Progenitor cell of endocrine pancreas (in vitro differentiated cells): ENCODE measurements around the gene PVR. TPM values are rescaled to one million over a fixed set of nuclear protein-coding genes. Genes with fewer than 3 reads are reported as not detected.

Experiments used
- DNase-seq: peaks from one replicate; pipeline ENCODE4 v3.0.0; 2021; ENCODE audit warnings: low spot score; ENCODE audit not compliant: unreplicated experiment
- H3K27ac Mint-ChIP-seq: 2 replicates; pipeline ENCODE4 v1.8.0; 2021; ENCODE audit warnings: mild to moderate bottlenecking, moderate library complexity, mixed read lengths
- H3K27me3 Mint-ChIP-seq: 2 replicates; pipeline ENCODE4 v1.8.0; 2021; ENCODE audit warnings: mixed read lengths
- H3K36me3 Mint-ChIP-seq: 2 replicates; pipeline ENCODE4 v1.8.0; 2022; ENCODE audit warnings: mixed read lengths; ENCODE audit not compliant: insufficient read depth
- H3K4me1 Mint-ChIP-seq: 2 replicates; pipeline ENCODE4 v1.8.0; 2021; ENCODE audit warnings: low read depth, mixed read lengths
- H3K4me3 Mint-ChIP-seq: 2 replicates; pipeline ENCODE4 v1.8.0; 2021; ENCODE audit warnings: low read depth, mild to moderate bottlenecking, moderate library complexity, mixed read lengths
- H3K9me3 Mint-ChIP-seq: 2 replicates; pipeline ENCODE4 v1.8.0; 2021; ENCODE audit warnings: low read depth, mixed read lengths
- CTCF ChIP-seq: fragments of 200-600 bp; sonication (generic); IDR thresholded peaks from one replicate; pipeline ENCODE4 v1.5.0; 2021; ENCODE audit warnings: antibody characterized with exemption, mild to moderate bottlenecking; ENCODE audit not compliant: unreplicated experiment
- total RNA-seq: library from RNA; stranded (reverse); gene quantifications from 2 replicates; pipeline ENCODE4 v1.2.1, GENCODE V29; 2021

The PVR gene
- total RNA-seq, 1 donor from 2014 or later, result 61.2 TPM

GRCh38 chr19:44684892-44685863 is 41.5 kb downstream of the PVR start:
- Mint-ChIP-seq H3K27me3 (peaks cover 3% of the 10 kb centered on the region), H3K9me3 (no peaks in the 10 kb centered on the region), H3K27ac (peak overlapping the region; percentile 45), H3K4me1 (peaks cover 4% of the 10 kb centered on the region), H3K4me3 (no peak overlapping the region), H3K36me3 (peaks cover 9% of the 10 kb centered on the region)
- DNase-seq, result no peak
- no peak for TF ChIP-seq CTCF

DNA sequence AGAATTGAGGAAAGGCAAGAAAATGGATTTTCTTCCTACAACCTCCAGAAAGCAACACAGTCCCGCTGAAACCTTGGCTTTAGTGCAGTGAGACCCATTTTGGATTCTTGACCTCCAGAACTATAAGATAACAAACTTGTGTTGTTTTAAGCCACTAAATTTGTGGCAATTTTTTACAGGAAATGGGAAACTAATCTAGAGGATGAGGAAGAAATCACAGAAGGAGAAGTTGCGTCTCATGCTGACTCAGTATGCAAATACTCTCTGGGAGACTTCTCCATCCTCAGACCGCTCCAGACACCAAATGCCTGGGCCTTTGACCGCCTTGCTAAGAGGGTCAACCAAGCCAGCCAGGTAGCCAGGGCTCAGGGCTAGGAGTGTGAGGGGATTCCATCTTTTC is 42.2 kb downstream of the PVR start:
- no peaks in the 10 kb centered on the region for H3K9me3 Mint-ChIP-seq
- peaks cover 3% of the 10 kb centered on the region for H3K27me3 Mint-ChIP-seq
- peaks cover 4% of the 10 kb centered on the region for H3K36me3 Mint-ChIP-seq
- peaks cover 4% of the 10 kb centered on the region for H3K4me1 Mint-ChIP-seq
- H3K27ac Mint-ChIP-seq, result no peak overlapping the region
- TF ChIP-seq CTCF, result no peak
- H3K4me3 Mint-ChIP-seq, result no peak overlapping the region
- DNase-seq, result no peak

GRCh38 chr19:44686896-44687295 is 43.2 kb downstream of the PVR start:
- no peak for TF ChIP-seq CTCF
- H3K9me3 Mint-ChIP-seq, result no peaks in the 10 kb centered on the region
- H3K4me1 Mint-ChIP-seq, result peaks cover 4% of the 10 kb centered on the region
- peaks cover 3% of the 10 kb centered on the region for H3K27me3 Mint-ChIP-seq
- no peak for DNase-seq
- no peak overlapping the region for H3K4me3 Mint-ChIP-seq
- peak overlapping the region; percentile 41 for H3K27ac Mint-ChIP-seq
- H3K36me3 Mint-ChIP-seq, result peaks cover 4% of the 10 kb centered on the region

DNA sequence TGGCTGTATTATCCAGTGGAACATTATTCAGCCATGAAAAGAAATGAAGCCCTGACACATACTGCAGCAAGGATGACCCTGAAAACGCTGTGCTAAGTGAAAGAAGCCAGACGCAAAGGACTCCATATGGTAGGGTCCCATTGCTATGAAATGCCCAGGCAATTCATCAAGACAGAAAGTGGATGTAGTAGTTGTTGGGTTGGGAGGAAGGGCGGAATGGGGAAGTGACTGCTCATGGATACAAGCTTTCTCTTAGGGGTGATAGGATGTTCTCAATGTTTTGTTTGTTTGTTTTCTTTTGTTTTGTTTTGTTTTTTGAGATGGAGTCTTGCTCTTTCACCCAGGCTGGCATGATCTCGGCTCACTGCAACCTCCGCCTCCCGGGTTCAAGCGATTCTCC is 44.2 kb downstream of the PVR start:
- TF ChIP-seq CTCF, result no peak
- no peak for DNase-seq

GRCh38 chr19:44689290-44690130 is 45.8 kb downstream of the PVR start:
- Mint-ChIP-seq H3K4me3 (no peak overlapping the region), H3K9me3 (no peaks in the 10 kb centered on the region), H3K27ac (peak overlapping the region; percentile 9), H3K4me1 (peaks cover 16% of the 10 kb centered on the region), H3K27me3 (peaks cover 3% of the 10 kb centered on the region), H3K36me3 (no peaks in the 10 kb centered on the region)
- peak; percentile 88 for DNase-seq
- peak; percentile 97 for TF ChIP-seq CTCF

More for the DNA sequence above, 44.2 kb downstream of the PVR start:
- Mint-ChIP-seq H3K9me3 (no peaks in the 10 kb centered on the region), H3K4me3 (no peak overlapping the region), H3K36me3 (peaks cover 1% of the 10 kb centered on the region), H3K4me1 (peaks cover 14% of the 10 kb centered on the region), H3K27ac (no peak overlapping the region), H3K27me3 (peaks cover 3% of the 10 kb centered on the region)
